GM21576 (cell line): ENCODE results near the gene PLEKHH3.

ENCODE experiments used
- ATAC-seq: cut with Tn5 transposase; IDR thresholded peaks from one replicate; pipeline ENCODE4 v1.9.1; 2021; ENCODE audit warnings: mild to moderate bottlenecking, moderate library complexity; ENCODE audit not compliant: unreplicated experiment

Gene PLEKHH3

GRCh38 chr17:42686520-42687128 is 9.8 kb upstream of the PLEKHH3 start:
- no peak for ATAC-seq

- no peak for ATAC-seq
Measured at GRCh38 chr17:42685831-42686230, 9.0 kb upstream of the PLEKHH3 start.

GRCh38 chr17:42684929-42685556 is 8.2 kb upstream of the PLEKHH3 start:
- ATAC-seq: no peak

- ATAC-seq: no peak
Measured at GRCh38 chr17:42683407-42684034, 6.7 kb upstream of the PLEKHH3 start.

- no peak for ATAC-seq
Measured at GRCh38 chr17:42682722-42683403, 6.1 kb upstream of the PLEKHH3 start.

- no peak for ATAC-seq
Measured at GRCh38 chr17:42681976-42682721, 5.4 kb upstream of the PLEKHH3 start, which contains the start of gene CNTNAP1. Gene CNTNAP1 (plus strand): TSS chr17:42682531. CDS start chr17:42682830, 299 bp downstream.

GRCh38 chr17:42680331-42680808 is 3.6 kb upstream of the PLEKHH3 start:
- ATAC-seq: no peak

- ATAC-seq: no peak
Measured at GRCh38 chr17:42679492-42680330, 2.9 kb upstream of the PLEKHH3 start.

GRCh38 chr17:42678951-42679491 is 2.2 kb upstream of the PLEKHH3 start:
- ATAC-seq: no peak

GRCh38 chr17:42677921-42678781 is 1.4 kb upstream of the PLEKHH3 start:
- ATAC-seq: no peak

GRCh38 chr17:42677012-42677857 is 441 bp upstream of the PLEKHH3 start:
- ATAC-seq: peak; percentile 55

- no peak for ATAC-seq
Measured at GRCh38 chr17:42675965-42676423, 800 bp downstream of the PLEKHH3 start.

- ATAC-seq: no peak
Measured at GRCh38 chr17:42675348-42675964, 1.3 kb downstream of the PLEKHH3 start.

- ATAC-seq: no peak
Measured at GRCh38 chr17:42674755-42675347, 1.9 kb downstream of the PLEKHH3 start.

GRCh38 chr17:42673885-42674754 is 2.7 kb downstream of the PLEKHH3 start:
- no peak for ATAC-seq
